Right lobe of liver (tissue), 6 donors: ENCODE results near the gene CIITA. TPM values are rescaled to one million over a fixed set of nuclear protein-coding genes. Genes with fewer than 3 reads are reported as not detected.
A peak's percentile ranks its signal among the peaks of the same experiment; 100 is the strongest.
"Not testable (repeated sequence)": the region's sequence is repeated elsewhere in the genome, so short reads cannot be mapped to it uniquely, and the experiment has no call there.

Experiments used
- ATAC-seq, 4 donors: fragments of 200-7000 bp; cut with Tn5 transposase; one replicate each; pipeline ENCODE4 v1.9.1; 2020; ENCODE audit warnings: mild to moderate bottlenecking in 4 of 4, moderate library complexity in 4 of 4
- DNase-seq, 3 donors: peaks; one replicate each; pipeline ENCODE4 v3.0.0-alpha.2; 2020
- H3K27ac ChIP-seq, 3 donors: fragments of 200-600 bp; one replicate each; pipeline ENCODE4 v1.8.0; 2022
- H3K27me3 ChIP-seq, 2 donors: fragments of 200-600 bp; one replicate each; pipeline ENCODE4 v1.8.0; 2022
- H3K36me3 ChIP-seq, 4 donors: fragments of 200-600 bp; sonication (generic) in 1 of 4; one replicate each; pipeline versions ENCODE4 v1.5.1 to v1.8.0; 2017 to 2022; ENCODE audit warnings: control low read depth in 1 of 4
- H3K4me1 ChIP-seq, 4 donors: fragments of 200-600 bp; sonication (generic) in 1 of 4; one replicate each; pipeline versions ENCODE4 v1.5.1 to v1.8.0; 2017 to 2022; ENCODE audit warnings: control low read depth in 1 of 4
- H3K4me3 ChIP-seq, 3 donors: fragments of 200-600 bp; one replicate each; pipeline ENCODE4 v1.8.0; 2022
- H3K9me3 ChIP-seq, 4 donors: fragments of 200-600 bp; sonication (generic) in 1 of 4; one replicate each; pipeline versions ENCODE4 v1.5.1 to v1.8.0; 2017 to 2022; ENCODE audit warnings: control low read depth in 1 of 4
- POLR2A ChIP-seq: fragments of 450-650 bp; IDR thresholded peaks from one replicate; pipeline ENCODE4 v1.6.1; 2017; ENCODE audit warnings: antibody characterized with exemption, mild to moderate bottlenecking
- WGBS: methylation state at CpG from one replicate; pipeline ENCODE4 v1.1.6; 2018; ENCODE audit warnings: low coverage, low lambda C conversion rate; ENCODE audit not compliant: insufficient coverage; ENCODE audit errors: missing lambda C conversion rate; 5-methylcytosine and 5-hydroxymethylcytosine counted together
- intact Hi-C, 2 donors: fragments of 100-400 bp; cut with DNase I; formaldehyde crosslinking; loops; one replicate each; pipeline versions ENCODE4 v1.11.2 to v1.14.1; 2022
- total RNA-seq, 6 experiments: library from RNA; depleted of rRNA in 2 of 6; stranded (reverse); fragments of >200 nt in 2 of 6; fragmentation: NEBNext Ultra II Directional in 3 of 6; extraction: Animal tissue kit (Norgen Biotek cat#: 25700) in 3 of 6; gene quantifications; one replicate each; pipeline versions ENCODE4 v1.1.0 to v1.2.4, GENCODE V29; 2016 to 2023
- TF ChIP-seq, protein P1 (sequence below), 4 donors: fragments of 200-600 bp in 3 of 4; fragments of 450-650 bp in 1 of 4; IDR thresholded peaks; one replicate each; pipeline versions ENCODE4 v1.5.1 to v1.8.0; 2016 to 2022; ENCODE audit warnings: antibody characterized with exemption in 4 of 4, mild to moderate bottlenecking in 2 of 4
- donor health status: DM: no; HTN: yes; CAD: no.
- donor health status: DM: no; HTN: no; CAD: no.
- donor health status: DM: no; HTN: no; CAD: no.
- donor health status: DM: no; HTN: yes; CAD: no.
- donor health status: DM: no; HTN: yes; CAD: no.

CIITA gene
- total RNA-seq, 6 experiments from 2014 or later: 0.95 to 6.4 (median 3.3) TPM

DNA sequence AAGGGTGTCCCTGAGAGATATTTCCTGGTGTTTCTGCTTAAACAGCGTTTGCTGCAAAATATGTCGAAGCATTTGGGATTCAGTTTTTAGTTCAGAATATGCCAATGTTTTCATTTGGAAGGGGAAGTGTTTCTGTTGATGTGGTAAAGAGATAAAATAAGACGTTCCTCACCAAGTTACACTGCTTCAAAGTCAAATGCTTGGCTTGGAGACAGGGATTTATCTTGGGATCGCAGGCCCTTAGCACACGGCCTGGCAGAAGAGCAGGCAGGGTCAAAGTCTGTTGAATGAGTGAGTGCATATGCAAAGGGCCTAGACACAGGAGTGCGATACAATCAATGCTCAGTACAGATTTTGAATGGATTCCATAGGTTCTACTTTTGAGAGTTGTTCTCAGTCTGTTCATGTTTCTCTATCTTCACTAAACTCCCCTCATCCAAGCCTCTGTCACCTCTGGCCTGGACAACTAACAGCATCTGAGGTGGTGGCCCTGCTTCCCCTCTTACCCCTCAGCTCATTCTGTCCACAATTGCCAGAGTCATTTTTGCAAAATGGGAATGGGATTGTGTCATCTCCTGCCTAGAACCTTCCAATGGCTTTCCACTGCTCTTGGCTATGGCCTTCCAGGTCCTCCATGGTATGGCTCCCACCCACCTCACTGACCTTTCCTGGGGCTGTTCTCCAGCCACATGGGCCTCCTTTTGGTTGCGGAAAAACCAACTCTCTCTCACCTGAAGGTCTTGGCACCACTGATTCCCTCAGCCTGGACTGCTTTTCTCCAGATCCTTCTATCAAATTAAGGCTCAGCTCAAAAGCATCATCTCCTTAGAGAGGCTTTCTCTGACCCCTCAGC lies 62.0 kb downstream of the CIITA start:
- no peaks in the 10 kb centered on the region for H3K36me3 ChIP-seq
- ATAC-seq (peak; percentile 10 to 43 (median 30)), DNase-seq (peak in 1 of 3 donors; percentile 69)
- peak overlapping the region; percentile 0 to 73 (median 70) for H3K4me3 ChIP-seq
- 21% methylated on average over 7 of the region's 7 CpGs for WGBS
- H3K4me1 ChIP-seq: peaks cover 0 to 78% (median 31%) of the 10 kb centered on the region in 4 donors
- H3K27me3 ChIP-seq: no peaks in the 10 kb centered on the region
- TF ChIP-seq, protein P1, sequence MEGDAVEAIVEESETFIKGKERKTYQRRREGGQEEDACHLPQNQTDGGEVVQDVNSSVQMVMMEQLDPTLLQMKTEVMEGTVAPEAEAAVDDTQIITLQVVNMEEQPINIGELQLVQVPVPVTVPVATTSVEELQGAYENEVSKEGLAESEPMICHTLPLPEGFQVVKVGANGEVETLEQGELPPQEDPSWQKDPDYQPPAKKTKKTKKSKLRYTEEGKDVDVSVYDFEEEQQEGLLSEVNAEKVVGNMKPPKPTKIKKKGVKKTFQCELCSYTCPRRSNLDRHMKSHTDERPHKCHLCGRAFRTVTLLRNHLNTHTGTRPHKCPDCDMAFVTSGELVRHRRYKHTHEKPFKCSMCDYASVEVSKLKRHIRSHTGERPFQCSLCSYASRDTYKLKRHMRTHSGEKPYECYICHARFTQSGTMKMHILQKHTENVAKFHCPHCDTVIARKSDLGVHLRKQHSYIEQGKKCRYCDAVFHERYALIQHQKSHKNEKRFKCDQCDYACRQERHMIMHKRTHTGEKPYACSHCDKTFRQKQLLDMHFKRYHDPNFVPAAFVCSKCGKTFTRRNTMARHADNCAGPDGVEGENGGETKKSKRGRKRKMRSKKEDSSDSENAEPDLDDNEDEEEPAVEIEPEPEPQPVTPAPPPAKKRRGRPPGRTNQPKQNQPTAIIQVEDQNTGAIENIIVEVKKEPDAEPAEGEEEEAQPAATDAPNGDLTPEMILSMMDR (IDR thresholded peaks at IDR 0.05): no peak
- TF ChIP-seq POLR2A: no peak
- no peaks in the 10 kb centered on the region for H3K9me3 ChIP-seq
- peak overlapping the region; percentile 49 to 71 (median 49) for H3K27ac ChIP-seq
- intact Hi-C loops: no loop called here

DNA sequence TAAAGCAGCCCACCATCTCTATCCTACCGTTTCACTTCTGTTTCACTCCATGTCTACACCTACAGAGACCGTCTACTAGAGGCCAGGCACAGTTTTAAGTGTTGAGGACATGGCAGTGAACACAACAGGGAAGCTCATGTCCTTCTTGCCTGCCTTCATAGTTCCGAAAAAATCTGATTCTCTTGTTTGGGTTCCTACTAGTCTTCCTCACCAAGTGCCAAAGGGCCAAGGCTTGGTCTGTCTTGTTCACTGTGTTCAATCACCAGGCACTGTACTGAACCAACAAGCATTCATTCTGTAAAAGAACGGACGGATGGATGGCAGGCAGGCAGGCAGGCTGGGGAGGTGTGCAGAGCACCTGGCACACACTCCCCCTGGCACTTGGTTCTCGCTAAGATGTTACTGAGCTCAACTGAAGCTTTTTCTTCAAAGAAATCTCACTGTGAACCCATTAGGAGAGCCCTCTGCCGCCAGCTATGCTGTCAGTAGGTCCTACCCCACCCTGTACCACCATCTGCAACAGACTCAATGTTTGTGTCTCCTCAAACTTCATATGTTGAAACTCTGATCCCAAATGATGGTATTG lies 62.7 kb downstream of the CIITA start:
- no peaks in the 10 kb centered on the region for H3K27me3 ChIP-seq
- no peaks in the 10 kb centered on the region for H3K9me3 ChIP-seq
- no peaks in the 10 kb centered on the region for H3K36me3 ChIP-seq
- peak overlapping the region; percentile 70 to 75 (median 73) for H3K4me3 ChIP-seq
- DNase-seq (no peak), ATAC-seq (no peak)
- TF ChIP-seq, protein P1 (IDR thresholded peaks at IDR 0.05): no peak
- TF ChIP-seq POLR2A: no peak
- peak overlapping the region; percentile 9 to 71 (median 49) for H3K27ac ChIP-seq
- intact Hi-C loops: no loop called here
- WGBS: 51% methylated on average over 5 of the region's 7 CpGs
- peaks cover 0 to 76% (median 28%) of the 10 kb centered on the region in 4 donors for H3K4me1 ChIP-seq

DNA sequence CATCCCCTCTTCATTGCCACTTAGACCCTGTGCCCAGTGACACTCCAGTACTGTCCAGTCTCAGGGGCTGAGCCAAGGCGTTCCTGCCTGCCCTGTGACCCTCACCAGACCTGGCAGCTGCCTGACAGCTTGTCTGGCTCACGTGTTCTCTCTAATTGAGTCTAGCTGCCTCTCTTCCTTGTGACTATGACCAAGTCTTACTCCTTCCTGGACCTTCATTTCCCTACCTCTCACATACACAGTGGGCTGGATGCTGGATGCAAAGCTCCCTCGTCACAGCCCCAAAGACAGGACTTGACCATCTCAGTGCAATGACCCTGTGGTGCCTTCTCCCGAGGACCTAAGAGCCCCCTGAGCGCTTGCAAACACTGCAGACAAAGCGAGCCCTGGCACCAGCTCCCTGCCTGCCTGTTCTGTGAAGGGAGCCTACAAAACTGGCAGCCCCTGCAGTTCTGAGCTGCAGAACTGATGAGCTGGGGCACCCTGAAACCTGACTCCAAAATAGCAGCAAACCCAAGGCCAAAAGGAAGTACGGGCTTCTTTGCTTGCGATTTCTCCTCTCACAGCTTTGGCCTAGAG lies 63.6 kb downstream of the CIITA start:
- Histone ChIP-seq H3K27me3 (no peaks in the 10 kb centered on the region), H3K36me3 (no peaks in the 10 kb centered on the region), H3K4me1 (peaks cover 0 to 74% (median 27%) of the 10 kb centered on the region in 4 donors), H3K9me3 (no peaks in the 10 kb centered on the region), H3K27ac (peak overlapping the region; percentile 9 to 71 (median 49)), H3K4me3 (peak overlapping the region; percentile 70 to 75 (median 73))
- TF ChIP-seq, protein P1 (IDR thresholded peaks at IDR 0.05): no peak
- no peak for TF ChIP-seq POLR2A
- peak in 2 of 3 donors; percentile 44 to 69 for DNase-seq
- intact Hi-C loops: no loop called here
- WGBS: 0% methylated on average over 5 of the region's 8 CpGs
- ATAC-seq: peak in 1 of 4 donors; percentile 0

DNA sequence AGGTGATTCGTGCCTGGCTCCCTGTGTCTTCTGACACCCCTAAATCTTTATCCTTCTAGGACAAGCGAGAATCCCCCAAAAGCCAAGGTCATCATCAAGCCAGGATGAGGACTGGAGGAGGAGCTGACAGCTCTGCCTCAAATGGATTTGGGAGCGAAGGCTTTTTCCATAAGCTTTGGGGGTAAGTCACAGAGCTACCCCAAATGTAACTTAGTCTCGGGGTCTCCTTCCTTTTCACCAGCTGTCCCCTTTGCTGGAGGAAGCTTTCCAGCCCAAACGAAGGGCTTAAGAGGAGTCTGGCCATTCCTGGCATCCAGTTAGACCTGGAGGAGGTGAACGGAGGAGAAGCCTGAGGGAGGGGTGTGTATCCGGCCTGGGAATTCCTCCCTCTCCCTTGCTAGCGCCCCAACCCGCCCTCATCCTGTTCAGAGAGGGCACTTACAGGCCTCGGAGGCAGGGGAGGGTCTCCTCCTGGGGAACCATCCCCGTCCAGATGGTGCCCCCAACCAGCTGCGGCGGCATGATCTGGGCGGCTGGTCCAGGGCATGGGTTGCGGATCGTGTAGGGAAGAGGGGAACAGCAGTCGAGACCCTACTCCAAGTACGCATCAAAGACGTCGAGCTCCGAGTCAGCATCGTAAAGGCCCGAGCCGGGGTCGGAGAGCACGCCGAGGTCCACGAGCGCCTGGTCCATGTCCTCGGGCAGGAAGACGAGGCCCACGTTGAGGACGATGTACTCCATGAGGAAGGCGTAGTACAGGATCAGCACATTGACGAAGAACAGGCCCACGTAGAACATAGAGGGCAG lies 64.3 kb downstream of the CIITA start:
- peak overlapping the region; percentile 9 to 71 (median 49) for H3K27ac ChIP-seq
- no peak for TF ChIP-seq POLR2A
- TF ChIP-seq, protein P1 (IDR thresholded peaks at IDR 0.05): no peak
- no peaks in the 10 kb centered on the region for H3K36me3 ChIP-seq
- no peaks in the 10 kb centered on the region for H3K27me3 ChIP-seq
- intact Hi-C loops: no loop called here
- 6% methylated on average over 9 of the region's 36 CpGs for WGBS
- peaks cover 0 to 74% (median 24%) of the 10 kb centered on the region in 4 donors for H3K4me1 ChIP-seq
- DNase-seq (peak in 1 of 3 donors; percentile 47), ATAC-seq (no peak)
- H3K4me3 ChIP-seq: peak overlapping the region; percentile 70 to 75 (median 73)
- no peaks in the 10 kb centered on the region for H3K9me3 ChIP-seq

DNA sequence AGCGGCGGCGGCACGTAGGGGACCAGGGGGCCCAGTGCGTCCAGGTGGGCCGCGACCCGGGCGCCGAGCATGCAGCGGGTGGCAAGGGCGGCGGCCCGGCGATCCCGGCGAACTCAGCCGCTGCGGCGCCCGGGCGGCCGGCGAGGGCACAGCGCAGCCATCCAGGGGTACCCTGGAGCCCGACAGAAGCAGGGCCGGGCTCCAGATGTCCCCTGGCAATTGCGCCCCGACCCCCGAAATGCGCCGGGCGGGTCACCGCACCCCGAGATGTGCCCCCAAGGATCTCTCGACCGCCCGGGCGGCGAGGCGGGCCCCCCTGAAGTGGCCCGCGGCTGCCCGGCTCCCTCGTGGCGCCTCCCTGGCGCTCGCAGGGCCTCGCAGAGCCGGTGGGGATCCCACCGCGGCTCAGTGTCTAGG lies 64.9 kb downstream of the CIITA start:
- Histone ChIP-seq H3K4me3 (peak overlapping the region; percentile 70 to 75 (median 73)), H3K4me1 (peaks cover 0 to 68% (median 21%) of the 10 kb centered on the region in 4 donors), H3K27ac (peak overlapping the region; percentile 53 to 71 (median 58))
- no CpG with 5 or more reads among the region's 52 CpGs for WGBS
- intact Hi-C loops, H3K9me3 ChIP-seq, H3K27me3 ChIP-seq, H3K36me3 ChIP-seq: not testable (repeated sequence)
- ATAC-seq: peak in 1 of 4 donors; percentile 3
- DNase-seq: peak in 1 of 3 donors; percentile 30
